Stimulated activated CD8-positive, alpha-beta memory T cell treated with anti-CD3 and anti-CD28 coated beads, Interleukin-15, amount 100 ng/mL, for 1 hour (primary cell): ENCODE measurements around the gene GALNT2.

Experiments used
- DNase-seq: peaks from one replicate; pipeline ENCODE4 v3.0.0-alpha.2; 2020; ENCODE audit warnings: low read depth

GALNT2 gene

GRCh38 chr1:230261928-230262650, 195.1 kb downstream of the GALNT2 start:
- DNase-seq = no peak

- DNase-seq = no peak
Observed at GRCh38 chr1:230262867-230263567, 196.0 kb downstream of the GALNT2 start.

GRCh38 chr1:230263568-230264195, 196.6 kb downstream of the GALNT2 start:
- DNase-seq = no peak

- no peak for DNase-seq
Observed at GRCh38 chr1:230264342-230264741, 197.3 kb downstream of the GALNT2 start.

DNA sequence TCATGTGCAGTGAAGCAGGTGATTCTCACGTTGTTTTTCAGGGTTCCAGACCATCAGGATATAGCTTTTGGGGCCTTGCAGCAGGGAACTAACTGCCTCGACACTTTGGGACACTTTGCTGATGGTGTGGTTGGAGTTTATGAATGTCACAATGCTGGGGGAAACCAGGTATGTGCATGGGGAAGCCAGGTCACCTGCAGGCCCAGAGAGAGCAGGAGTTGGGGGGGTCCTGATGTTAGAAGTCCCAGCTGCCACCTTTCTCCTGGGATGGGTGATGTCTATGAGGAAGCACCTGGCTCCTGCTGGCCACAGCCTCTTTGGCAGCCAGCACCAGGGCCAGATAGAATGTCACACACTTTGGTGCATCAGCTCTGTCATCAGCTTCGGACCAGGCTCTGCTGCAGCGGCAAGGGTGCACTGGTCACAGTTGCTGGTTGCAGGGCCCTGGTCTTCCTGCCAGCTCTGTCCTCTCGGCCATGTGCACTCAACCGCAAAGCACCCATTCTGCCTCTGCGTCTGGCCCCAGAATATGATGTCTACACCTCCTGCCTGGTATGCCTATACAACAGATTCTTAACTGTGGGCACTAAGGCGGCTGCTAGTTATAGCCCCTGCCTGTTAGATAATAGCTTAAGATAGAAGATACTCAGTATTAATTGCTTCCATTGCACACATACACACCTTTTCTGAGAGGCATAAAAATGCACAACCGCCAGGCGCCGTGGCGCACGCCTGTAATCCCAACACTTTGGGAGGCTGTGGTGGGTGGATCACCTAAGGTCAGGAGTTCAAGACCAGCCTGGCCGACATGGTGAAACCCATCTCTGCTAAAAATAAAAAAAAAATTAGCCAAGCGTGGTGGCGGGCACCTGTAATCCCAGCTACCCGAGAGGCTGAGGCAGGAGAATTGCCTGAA, 198.4 kb downstream of the GALNT2 start:
- DNase-seq = no peak

DNA sequence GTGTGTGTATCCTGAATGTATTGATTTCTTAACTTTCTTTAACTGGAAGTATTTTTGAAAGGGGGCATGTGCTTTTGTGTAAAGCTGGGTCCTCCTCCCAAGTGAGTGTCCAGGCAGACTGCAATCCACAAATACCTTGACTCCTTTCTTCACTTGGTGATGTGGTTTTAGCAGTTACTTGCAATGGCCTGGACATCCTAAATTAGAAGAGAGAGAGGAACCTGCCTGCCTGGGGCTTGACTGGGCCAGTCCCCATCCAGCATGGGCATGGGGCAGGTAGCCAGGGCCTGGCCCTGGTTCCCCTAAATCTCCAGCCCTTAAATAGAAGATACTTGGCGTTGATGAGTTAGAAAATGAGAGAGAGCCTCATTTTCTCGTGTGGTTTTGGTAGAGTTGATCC, 199.4 kb downstream of the GALNT2 start:
- DNase-seq = no peak

GRCh38 chr1:230267338-230268065, 200.5 kb downstream of the GALNT2 start:
- no peak for DNase-seq

- no peak for DNase-seq
Observed at GRCh38 chr1:230268371-230269170, 201.5 kb downstream of the GALNT2 start.

DNA sequence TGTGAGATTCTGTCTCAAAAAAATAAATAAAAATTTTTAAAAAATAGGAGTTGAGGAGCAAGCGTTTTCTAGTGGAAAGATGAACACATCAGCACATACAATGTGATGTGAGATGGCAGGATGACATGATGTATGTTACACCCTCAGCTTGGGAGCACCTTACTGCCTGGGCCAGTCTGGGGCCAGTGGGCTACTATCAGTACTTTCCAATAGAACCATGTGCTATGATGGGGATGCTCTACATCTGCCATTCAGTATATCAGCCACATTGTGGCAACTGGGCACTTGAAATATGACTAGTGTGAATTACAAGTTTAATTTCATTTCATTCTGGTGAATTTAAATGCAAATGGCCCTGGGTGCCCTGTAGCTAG, 203.1 kb downstream of the GALNT2 start:
- DNase-seq = no peak

DNA sequence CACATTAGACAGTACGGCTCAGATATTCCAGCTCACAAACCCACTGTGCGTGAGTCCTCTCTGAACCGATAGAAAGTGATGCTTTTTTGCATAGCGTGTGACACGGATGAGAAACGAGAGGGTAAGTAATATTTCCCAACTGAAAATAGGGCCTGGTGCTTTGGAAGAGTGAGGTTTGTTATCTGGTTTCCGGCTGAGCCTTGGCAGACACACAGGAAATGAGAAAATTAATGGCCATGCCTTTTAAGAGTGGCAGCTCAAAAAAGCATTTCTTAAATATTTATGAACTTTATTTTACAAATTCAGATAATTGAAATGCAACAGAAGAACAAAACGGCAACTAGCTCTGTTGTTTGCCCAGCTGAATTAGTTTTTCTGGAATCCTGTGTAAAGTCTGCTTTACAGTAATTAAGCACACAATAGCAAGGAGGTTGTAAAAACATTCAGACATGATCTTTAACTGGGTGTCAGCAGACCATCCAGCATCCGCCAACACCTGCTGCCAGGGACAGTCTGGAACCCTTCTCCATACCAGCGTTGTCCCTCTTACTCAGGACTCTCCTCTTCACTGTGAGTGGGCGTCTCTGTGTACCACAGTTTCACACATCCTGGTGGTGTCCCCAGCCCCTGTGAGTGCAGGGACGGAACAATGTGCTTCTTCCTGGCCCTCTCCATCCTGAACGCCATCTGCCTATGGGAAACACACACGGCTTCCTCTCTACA, 203.7 kb downstream of the GALNT2 start:
- DNase-seq = no peak

- DNase-seq = no peak
Observed at GRCh38 chr1:230271300-230272035, 204.4 kb downstream of the GALNT2 start.

GRCh38 chr1:230272557-230272956, 205.5 kb downstream of the GALNT2 start:
- no peak for DNase-seq

DNA sequence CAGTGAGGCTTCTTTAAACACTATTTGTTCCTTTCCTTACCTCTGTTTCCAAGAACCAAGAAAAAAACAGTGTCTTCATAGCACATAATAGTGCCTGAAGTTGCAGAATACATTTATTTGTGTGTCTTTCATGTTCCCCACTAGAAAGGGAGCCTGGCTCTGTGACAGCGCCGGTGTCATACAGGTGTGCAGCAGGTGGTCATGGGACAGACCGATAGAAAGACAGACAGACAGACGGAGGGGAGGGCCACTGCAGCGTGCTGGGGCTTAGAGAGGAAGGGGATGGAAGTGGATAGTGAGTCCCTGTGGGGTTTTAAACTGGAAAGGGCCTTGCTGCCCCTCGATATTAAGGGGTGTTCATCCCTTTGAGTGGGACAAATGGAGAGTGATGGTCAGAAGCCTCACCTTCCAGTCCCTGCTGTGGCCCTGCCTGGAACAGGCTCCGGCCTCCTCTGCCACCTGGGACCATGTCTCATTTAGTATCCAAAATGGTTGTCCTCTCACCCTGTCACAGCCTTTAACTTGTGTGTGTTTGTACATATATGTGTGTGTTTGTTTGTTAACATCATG, 206.2 kb downstream of the GALNT2 start:
- no peak for DNase-seq

GRCh38 chr1:230274254-230274653, 207.2 kb downstream of the GALNT2 start:
- no peak for DNase-seq

- DNase-seq = no peak
Observed at GRCh38 chr1:230276401-230276800, 209.4 kb downstream of the GALNT2 start.

GRCh38 chr1:230277201-230278025, 210.4 kb downstream of the GALNT2 start:
- no peak for DNase-seq

DNA sequence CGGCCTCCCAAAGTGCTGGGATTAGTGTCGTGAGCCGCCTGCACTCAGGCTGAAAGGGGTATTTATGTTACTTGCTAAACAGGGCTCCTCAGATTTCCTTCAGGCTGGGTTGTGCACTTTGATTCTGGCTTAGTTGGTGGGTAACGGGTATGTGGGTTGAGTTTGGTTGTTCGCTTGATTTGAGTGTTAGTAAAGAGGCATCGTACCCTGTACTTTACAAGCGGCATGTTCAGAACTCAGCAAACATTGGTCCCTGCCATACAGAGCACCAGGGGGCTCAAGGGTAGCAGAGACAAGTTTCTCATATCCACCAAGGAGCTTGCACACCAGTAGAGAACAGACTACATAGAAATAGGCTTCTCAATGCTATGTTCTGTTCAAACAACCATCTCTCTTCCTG, 211.3 kb downstream of the GALNT2 start:
- no peak for DNase-seq
